Fibroblast of skin of abdomen (primary cell): ENCODE measurements around the gene DHPS.
A peak's percentile ranks its signal among the peaks of the same experiment; 100 is the strongest.
"Not testable (repeated sequence)": the region's sequence is repeated elsewhere in the genome, so short reads cannot be mapped to it uniquely, and the experiment has no call there.

ENCODE experiments used
- DNase-seq: peaks from one replicate; pipeline ENCODE4 v3.0.0-alpha.2; 2013

DHPS gene

GRCh38 chr19:12670159-12670928 lies 11.3 kb downstream of the DHPS start:
- DNase-seq = no peak

DNA sequence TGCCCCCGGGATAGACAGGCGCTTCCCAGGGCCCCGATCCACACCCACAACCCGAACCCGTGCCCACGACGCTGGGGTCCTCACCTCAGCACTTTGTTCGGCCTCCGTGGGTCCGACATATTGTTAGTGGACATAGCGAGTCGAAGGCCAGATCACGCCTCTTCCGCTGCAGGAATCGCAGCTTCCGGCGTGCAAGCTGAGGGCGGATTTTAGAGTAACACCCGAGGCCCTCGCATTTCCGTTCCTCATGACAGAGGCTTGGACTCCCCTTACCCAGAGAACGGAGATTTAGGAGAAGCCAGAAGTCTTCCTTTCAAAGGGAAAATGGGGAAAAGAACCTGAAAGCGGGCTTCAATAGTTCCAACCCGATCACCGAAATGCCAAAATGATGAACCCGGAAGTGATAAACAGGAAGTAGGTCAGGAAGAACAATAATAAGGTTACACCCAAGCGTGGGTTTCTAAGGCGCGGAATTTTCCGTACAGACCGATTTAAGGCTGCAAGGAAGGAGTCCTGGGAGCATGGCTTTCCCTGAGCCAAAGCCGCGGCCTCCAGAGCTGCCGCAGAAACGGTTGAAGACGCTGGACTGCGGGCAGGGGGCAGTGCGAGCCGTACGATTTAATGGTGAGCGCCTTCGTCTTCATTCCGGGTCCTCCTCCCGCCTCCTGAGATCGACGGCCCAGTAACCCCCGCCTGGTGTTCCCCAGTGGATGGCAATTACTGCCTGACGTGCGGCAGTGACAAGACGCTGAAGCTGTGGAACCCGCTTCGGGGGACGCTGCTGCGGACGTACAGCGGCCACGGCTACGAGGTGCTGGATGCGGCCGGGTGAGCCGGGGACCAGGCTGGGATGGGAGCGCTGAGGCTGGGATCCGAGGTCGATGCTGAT lies 12.2 kb downstream of the DHPS start:
- DNase-seq = peak; percentile 78

DNA sequence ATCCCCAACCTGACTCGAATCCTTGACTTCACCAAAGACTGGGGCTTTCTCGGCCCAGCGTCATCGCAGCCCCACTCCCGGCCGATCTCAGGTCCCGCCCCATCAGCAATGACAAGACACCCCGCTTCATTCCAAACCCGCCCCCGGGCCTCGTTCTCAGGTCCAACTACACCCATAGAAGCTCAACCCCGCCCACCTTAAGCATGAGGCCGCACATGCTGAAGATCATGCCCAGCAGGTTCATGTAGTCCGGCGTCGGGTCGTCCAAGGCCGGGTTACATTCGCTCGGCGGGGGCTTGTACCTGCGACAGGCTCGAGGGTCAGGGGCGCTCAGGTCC lies 12.8 kb downstream of the DHPS start:
- peak; percentile 27 for DNase-seq

DNA sequence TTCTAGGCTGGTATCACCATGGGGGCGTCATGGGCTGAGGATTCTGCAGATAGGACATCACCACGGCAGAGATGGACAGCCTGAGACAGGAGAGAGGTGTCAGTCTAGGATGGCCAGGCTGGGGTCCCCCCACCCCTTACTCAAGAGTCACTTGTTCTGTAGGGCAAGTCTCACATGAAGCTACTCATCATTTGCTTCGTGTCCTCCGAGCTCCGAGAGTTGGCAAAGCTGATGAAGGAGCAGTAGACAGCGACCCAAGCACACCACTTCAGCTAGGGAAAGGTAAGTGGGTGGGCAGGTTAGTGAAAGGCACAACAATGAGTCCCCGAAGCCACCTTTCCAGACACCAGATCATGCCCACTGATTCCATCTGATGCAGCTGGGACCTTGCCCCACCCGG lies 13.3 kb downstream of the DHPS start:
- DNase-seq = no peak

GRCh38 chr19:12667731-12668302 lies 13.9 kb downstream of the DHPS start:
- DNase-seq = no peak

- DNase-seq = peak; percentile 62
These were observed 15.2 kb downstream of the DHPS start, which contains the start of the genes MAN2B1 and WDR83 for GRCh38 chr19:12666265-12667048. Gene MAN2B1, minus strand, starts transcription at chr19:12666742. Its CDS starts 41 bp downstream, at chr19:12666701. Gene WDR83, plus strand, starts transcription at chr19:12666807. Its CDS starts 2,984 bp downstream, at chr19:12669791.

- no peak for DNase-seq
These were observed 15.9 kb downstream of the DHPS start for GRCh38 chr19:12665671-12666264.

GRCh38 chr19:12665281-12665573 lies 16.5 kb downstream of the DHPS start:
- DNase-seq = no peak

- no peak for DNase-seq
These were observed 17.0 kb downstream of the DHPS start for GRCh38 chr19:12664406-12665280.

DNA sequence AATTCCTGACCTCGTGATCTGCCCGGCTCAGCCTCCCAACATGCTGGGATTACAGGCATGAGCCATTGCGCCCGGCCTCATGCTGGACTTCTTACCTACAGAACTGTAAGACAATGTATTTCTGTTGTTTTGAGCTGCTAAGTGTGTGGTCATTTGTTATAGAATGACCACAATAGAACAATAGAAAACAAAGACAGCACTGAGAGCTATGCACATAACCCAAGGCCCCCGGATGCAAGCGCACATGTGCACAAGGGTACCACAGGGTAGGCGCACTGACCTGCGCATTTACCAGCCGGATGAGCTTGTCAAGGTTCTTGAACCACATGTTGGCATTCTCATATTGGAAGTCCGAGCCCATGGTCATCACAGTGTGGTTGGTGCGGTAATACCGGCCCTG lies 20.7 kb downstream of the DHPS start:
- no peak for DNase-seq

- DNase-seq = no peak
These were observed 23.7 kb downstream of the DHPS start for GRCh38 chr19:12657966-12658365.

- DNase-seq = no peak
These were observed 24.6 kb downstream of the DHPS start for GRCh38 chr19:12656899-12657571.

DNA sequence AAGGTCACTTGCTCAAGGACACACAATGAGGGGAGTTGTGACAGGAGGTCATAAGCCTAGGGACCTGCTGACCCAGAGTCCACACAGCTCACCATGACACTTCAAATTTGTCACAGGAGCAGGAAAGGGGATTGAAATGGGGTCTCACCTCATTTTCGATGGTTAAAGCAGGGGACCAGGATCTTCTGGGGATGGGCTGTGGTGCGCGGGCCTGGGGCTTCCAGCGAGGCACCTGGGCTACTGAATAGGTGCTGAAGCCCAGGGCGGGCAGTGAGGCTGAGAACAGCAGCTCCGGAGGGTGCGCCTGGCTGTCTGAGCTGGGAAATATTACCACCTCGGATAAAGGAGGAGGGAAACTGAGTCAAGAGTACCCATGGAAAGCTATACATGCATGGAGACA lies 26.1 kb downstream of the DHPS start:
- no peak for DNase-seq

GRCh38 chr19:12652219-12652618 lies 29.5 kb downstream of the DHPS start:
- no peak for DNase-seq

GRCh38 chr19:12649941-12650340 lies 31.7 kb downstream of the DHPS start:
- no peak for DNase-seq

DNA sequence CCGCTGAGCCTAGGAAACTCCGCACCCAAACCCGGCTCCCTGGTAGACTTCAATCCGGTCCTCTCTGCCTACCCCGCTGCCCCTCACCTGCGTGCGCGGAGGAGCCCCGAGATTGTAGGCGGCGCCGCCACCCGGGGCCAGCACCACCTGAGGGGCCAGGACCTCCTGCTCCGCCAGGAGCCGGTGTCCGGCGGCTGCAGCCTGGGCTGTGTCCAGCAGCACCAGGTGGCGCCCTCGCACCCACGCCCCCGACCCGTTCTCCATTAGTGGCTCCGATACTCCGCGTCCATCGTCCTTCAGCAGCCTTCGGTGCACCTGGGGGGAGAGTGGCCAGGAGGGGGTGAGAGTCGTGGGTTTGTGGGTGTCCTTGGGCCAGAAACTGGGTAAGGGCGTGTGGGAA lies 33.6 kb downstream of the DHPS start:
- no peak for DNase-seq

DNA sequence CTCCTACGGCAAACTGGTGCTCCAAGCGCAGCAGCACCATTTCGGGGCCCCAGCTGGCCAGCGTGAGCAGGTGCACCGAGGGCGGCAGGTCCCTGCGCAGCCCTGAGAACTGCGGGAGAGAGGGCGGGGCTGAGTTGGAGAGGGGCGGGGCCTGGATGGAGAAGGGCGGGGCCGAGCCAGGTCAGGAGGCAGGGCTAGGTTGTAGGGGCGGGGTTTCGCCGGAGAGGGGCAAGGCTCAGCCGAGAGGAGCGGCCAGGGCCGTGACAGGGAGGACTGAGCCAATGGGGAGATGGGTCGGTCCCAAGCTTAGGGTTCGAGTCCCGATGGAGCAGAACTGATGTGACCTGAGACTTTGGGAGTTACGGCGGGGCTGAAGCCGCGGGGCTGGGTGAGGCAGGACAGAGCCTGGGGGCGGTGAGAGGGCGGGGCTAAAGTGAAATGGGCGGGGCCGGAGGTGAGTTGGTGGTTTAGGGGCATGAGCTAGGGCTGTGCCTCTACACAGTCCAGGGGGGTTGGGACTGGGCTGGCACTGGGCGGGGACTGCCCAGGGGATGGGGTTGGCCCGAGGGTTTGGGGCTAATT lies 34.1 kb downstream of the DHPS start:
- DNase-seq = peak; percentile 16

DNA sequence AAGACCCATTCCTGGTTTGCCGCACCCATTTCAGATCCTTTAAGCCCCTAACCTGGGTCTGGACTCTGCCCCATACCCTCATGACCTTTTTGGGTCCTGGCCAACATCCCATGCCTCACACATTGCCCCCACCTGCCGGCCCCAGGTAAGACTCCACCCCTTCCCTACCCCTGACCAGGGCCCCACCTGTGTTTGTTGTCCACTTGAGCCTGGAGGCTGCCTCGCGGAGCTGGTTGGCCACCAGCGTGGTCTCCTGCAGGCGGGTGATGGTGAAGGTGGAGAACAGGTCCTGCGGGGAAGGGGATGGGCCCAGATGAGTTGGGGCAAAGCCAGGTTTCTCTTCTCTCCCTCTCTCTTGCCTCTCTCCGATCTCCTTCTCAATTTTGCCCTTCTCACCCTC lies 34.6 kb downstream of the DHPS start:
- no peak for DNase-seq

DNA sequence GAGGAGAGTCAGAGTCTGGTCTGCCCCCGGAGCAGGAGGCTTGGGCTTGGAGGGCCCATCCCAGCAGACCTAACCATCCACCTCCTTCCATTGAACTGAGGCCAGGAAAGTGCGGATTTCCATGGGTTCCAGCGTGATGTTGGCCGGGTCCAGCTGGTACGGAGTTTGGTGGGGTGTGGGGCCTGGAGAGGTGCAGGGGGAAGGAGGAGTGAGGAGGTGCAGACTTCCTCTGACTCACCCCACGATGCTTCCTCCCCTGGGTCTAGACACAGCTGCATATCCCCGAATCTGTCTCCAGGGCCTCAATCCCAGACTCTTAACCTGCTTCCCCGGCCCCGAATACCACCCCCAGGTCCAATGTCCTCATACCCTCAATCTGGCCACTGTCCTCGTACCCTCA lies 35.1 kb downstream of the DHPS start:
- no peak for DNase-seq

GRCh38 chr19:12643716-12644115 lies 38.0 kb downstream of the DHPS start:
- DNase-seq = not testable (repeated sequence)
